SK-N-SH (cell line): ENCODE results near the gene MMP24OS. TPM values are rescaled to one million over a fixed set of nuclear protein-coding genes. Genes with fewer than 3 reads are reported as not detected.

Source experiments
- CTCF ChIA-PET: fragments of 300-600, 350-600 bp; formaldehyde crosslinking; extraction: SDS; loops from one replicate; lab custom pipeline; 2021; lab: Yijun Ruan, JAX
- POLR2A ChIA-PET: fragments of 350-600 bp; sonication (Branson Sonifier 250); formaldehyde crosslinking; extraction: SDS; loops from one replicate; lab custom pipeline; 2020; ENCODE audit warnings: antibody characterized with exemption, inconsistent platforms; lab: Yijun Ruan, JAX
- DNase-seq: peaks from one replicate; pipeline ENCODE4 v3.0.0; 2012
- H2AFZ ChIP-seq: fragments of 200-600 bp; sonication (generic); 2 replicates; pipeline ENCODE4 v1.8.1; 2016; ENCODE audit warnings: antibody characterized with exemption, mild to moderate bottlenecking, low read depth
- H3F3A ChIP-seq: fragments of 200-600 bp; sonication (generic); replicated peaks from 2 replicates; pipeline ENCODE3; 2016; ENCODE audit warnings: antibody characterized with exemption, mild to moderate bottlenecking; ENCODE audit not compliant: insufficient read depth
- H3K27ac ChIP-seq, 2 experiments: fragments of 200-500 bp in 1 of 2; fragments of 200-600 bp in 1 of 2; sonication (Bioruptor generic) in 1 of 2; sonication (generic), shearing (Covaris generic) in 1 of 2; 2 replicates each; pipeline versions ENCODE4 v1.5.1 to v1.6.1; 2014 to 2016; ENCODE audit warnings: low read depth in 2 of 2, inconsistent platforms in 1 of 2, low read length in 1 of 2, mild to moderate bottlenecking in 1 of 2, mixed read lengths in 1 of 2
- H3K27me3 ChIP-seq: fragments of 200-600 bp; sonication (generic), shearing (Covaris generic); 2 replicates; pipeline ENCODE4 v1.6.1; 2016; ENCODE audit warnings: mixed run types; ENCODE audit not compliant: insufficient read depth
- H3K36me3 ChIP-seq, 2 experiments: fragments of 200-500 bp in 1 of 2; fragments of 200-600 bp in 1 of 2; sonication (Bioruptor generic) in 1 of 2; sonication (generic) in 1 of 2; replicated peaks in 1 of 2; 2 replicates each; pipeline versions ENCODE3 to v1.5.1; 2014 to 2016; ENCODE audit warnings: low read length in 1 of 2, mild to moderate bottlenecking in 1 of 2; ENCODE audit not compliant: insufficient read depth in 2 of 2, control insufficient read depth in 1 of 2
- H3K4me1 ChIP-seq, 2 experiments: fragments of 200-500 bp in 1 of 2; fragments of 200-600 bp in 1 of 2; sonication (Bioruptor generic) in 1 of 2; sonication (generic), shearing (Covaris generic) in 1 of 2; 2 replicates each; pipeline versions ENCODE4 v1.5.1 to v1.6.1; 2014 to 2016; ENCODE audit warnings: low read depth in 1 of 2, low read length in 1 of 2, mixed run types in 1 of 2; ENCODE audit not compliant: insufficient read depth in 2 of 2, control insufficient read depth in 1 of 2
- H3K4me2 ChIP-seq: fragments of 200-600 bp; sonication (generic), shearing (Covaris generic); 2 replicates; pipeline ENCODE4 v1.6.1; 2017; ENCODE audit warnings: mixed run types
- H3K4me3 ChIP-seq, 2 experiments: fragments of 200-500 bp in 1 of 2; fragments of 200-600 bp in 1 of 2; sonication (Bioruptor generic) in 1 of 2; sonication (generic), shearing (Covaris generic) in 1 of 2; 2 replicates each; pipeline versions ENCODE4 v1.5.1 to v1.8.1; 2014 to 2016; ENCODE audit warnings: low read depth in 2 of 2, inconsistent platforms in 1 of 2, low read length in 1 of 2, mild to moderate bottlenecking in 1 of 2, mixed read lengths in 1 of 2, moderate library complexity in 1 of 2
- H3K79me2 ChIP-seq: fragments of 200-600 bp; sonication (generic); 2 replicates; pipeline ENCODE4 v1.8.1; 2017; ENCODE audit warnings: mild to moderate bottlenecking; ENCODE audit not compliant: insufficient read depth
- H3K9ac ChIP-seq: fragments of 200-600 bp; sonication (generic); 2 replicates; pipeline ENCODE4 v1.6.1; 2017; ENCODE audit warnings: mixed run types
- H3K9me2 ChIP-seq: fragments of 200-600 bp; sonication (generic); 2 replicates; pipeline ENCODE4 v1.6.1; 2017; ENCODE audit warnings: mixed run types
- H3K9me3 ChIP-seq: fragments of 200-600 bp; sonication (generic); 2 replicates; pipeline ENCODE4 v1.6.1; 2017; ENCODE audit warnings: mixed run types, mild to moderate bottlenecking, moderate library complexity
- H4K20me1 ChIP-seq: fragments of 200-600 bp; sonication (generic); 2 replicates; pipeline ENCODE4 v1.6.1; 2017; ENCODE audit warnings: mild to moderate bottlenecking, mixed run types; ENCODE audit not compliant: insufficient read depth
- CHD2 ChIP-seq: fragments of 150-350 bp; IDR thresholded peaks from 2 replicates; pipeline ENCODE4 v1.6.1; 2018; ENCODE audit warnings: low read length; ENCODE audit not compliant: partially characterized antibody
- EP300 ChIP-seq, 2 experiments: IDR thresholded peaks; 2 replicates each; pipeline versions ENCODE4 v1.4.0 to v1.6.1; 2012; ENCODE audit warnings: borderline replicate concordance in 1 of 2, low read depth in 1 of 2, low read length in 1 of 2
- FOXJ3 ChIP-seq: sonication (generic); formaldehyde crosslinking; IDR thresholded peaks from 2 replicates; pipeline ENCODE4 v1.5.1; 2020; ENCODE audit warnings: mild to moderate bottlenecking, missing genetic modification reagents
- FOXM1 ChIP-seq: IDR thresholded peaks from 2 replicates; pipeline ENCODE4 v1.4.0; 2012; ENCODE audit warnings: low read depth, mild to moderate bottlenecking
- GATA2 ChIP-seq: sonication (generic); formaldehyde crosslinking; IDR thresholded peaks from 2 replicates; pipeline ENCODE4 v1.5.0; 2020; ENCODE audit warnings: mild to moderate bottlenecking, missing genetic modification reagents
- NFIC ChIP-seq: IDR thresholded peaks from 2 replicates; pipeline ENCODE4 v1.4.0; 2012; ENCODE audit warnings: borderline replicate concordance
- NRF1 ChIP-seq: IDR thresholded peaks from 2 replicates; pipeline ENCODE4 v1.6.1; 2012; ENCODE audit warnings: low read depth, mild to moderate bottlenecking, low read length
- POLR2AphosphoS5 ChIP-seq: IDR thresholded peaks from 2 replicates; pipeline ENCODE4 v1.6.1; 2012; ENCODE audit warnings: low read depth, low read length
- RAD21 ChIP-seq: IDR thresholded peaks from 2 replicates; pipeline ENCODE4 v1.6.1; 2012; ENCODE audit warnings: mild to moderate bottlenecking, low read length
- RCOR1 ChIP-seq: fragments of 150-350 bp; IDR thresholded peaks from 2 replicates; pipeline ENCODE4 v1.6.1; 2017; ENCODE audit warnings: antibody characterized with exemption, low read length
- RFX5 ChIP-seq: IDR thresholded peaks from 2 replicates; pipeline ENCODE4 v1.6.1; 2012; ENCODE audit warnings: mild to moderate bottlenecking, improper control_type of control experiment, low read length
- SMC3 ChIP-seq: IDR thresholded peaks from 2 replicates; pipeline ENCODE4 v1.6.1; 2012; ENCODE audit warnings: low read depth, low read length, improper control_type of control experiment
- ZBTB33 ChIP-seq: IDR thresholded peaks from 2 replicates; pipeline ENCODE4 v1.4.0; 2012; ENCODE audit warnings: low read depth, borderline replicate concordance
- WGBS: methylation state at CpG from one replicate; pipeline ENCODE4 v1.1.6; 2017; ENCODE audit warnings: low lambda C conversion rate; 5-methylcytosine and 5-hydroxymethylcytosine counted together
- polyA plus RNA-seq, 3 experiments: library from polyadenylated mRNA; depleted of rRNA; stranded (reverse); fragments of >200 nt; gene quantifications; 2 replicates each; pipeline ENCODE4 v1.2.3, GENCODE V29; 2012
- TF ChIP-seq, protein P1 (sequence below): IDR thresholded peaks from 2 replicates; pipeline ENCODE4; 2012
- TF ChIP-seq, protein P2 (sequence below): fragments of 150-350 bp; IDR thresholded peaks from 2 replicates; pipeline ENCODE4 v1.6.1; 2017; ENCODE audit warnings: antibody characterized with exemption, low read length, low read depth, borderline replicate concordance

Gene MMP24OS
- polyA plus RNA-seq, 1 of the 3 experiments (the other 2 are of a cell fraction) = 53.1 TPM

DNA sequence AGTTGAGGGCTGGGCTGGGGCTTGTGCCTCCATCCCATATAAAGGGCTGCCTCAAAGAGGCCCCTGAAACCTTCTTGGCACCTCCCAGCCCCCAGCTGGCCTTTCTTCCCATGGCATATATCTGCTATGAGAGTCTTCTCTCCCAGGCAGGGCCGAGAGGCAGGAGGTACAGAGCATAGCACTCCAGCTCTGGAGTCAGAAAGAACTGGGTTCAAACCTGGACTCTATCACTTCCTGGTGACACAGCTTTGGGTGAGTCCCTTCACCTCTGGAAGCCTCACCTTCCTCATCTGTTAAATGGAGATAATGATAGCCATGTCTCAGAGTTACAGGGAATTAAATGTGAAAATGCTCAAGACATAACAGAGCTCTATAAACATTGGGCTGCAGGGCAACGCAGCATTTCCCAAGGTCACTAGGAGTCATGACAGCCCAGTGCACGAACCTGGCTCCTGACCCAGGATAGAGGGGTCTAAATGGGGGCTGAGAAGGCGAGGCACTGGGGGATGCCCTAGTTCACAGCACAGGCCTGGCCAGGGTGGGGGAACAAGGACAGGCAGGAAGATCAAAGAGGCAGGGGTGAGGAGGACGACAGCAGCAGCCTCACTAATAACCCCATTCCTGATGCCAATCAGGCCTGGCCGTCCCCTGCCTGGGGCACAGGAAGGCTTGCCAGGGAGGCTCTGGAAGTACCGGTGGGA, 12.4 kb upstream of the MMP24OS start:
- Histone ChIP-seq H3K4me3 (no peak overlapping the region), H3K9me2 (no peaks in the 10 kb centered on the region), H3K79me2 (no peaks in the 10 kb centered on the region), H3K4me2 (no peak overlapping the region), H3K9me3 (no peaks in the 10 kb centered on the region), H3K4me1 (peaks cover 0 to 19% of the 10 kb centered on the region in 2 experiments; a peak in 1 of 4 replicates), H3F3A (no peaks in the 10 kb centered on the region), H2AFZ (no peak overlapping the region), H3K27ac (peak overlapping the region in 1 of 2 experiments; percentile 83; a peak in 2 of 4 replicates), H4K20me1 (no peaks in the 10 kb centered on the region), H3K36me3 (no peaks in the 10 kb centered on the region), H3K9ac (no peak overlapping the region), H3K27me3 (no peaks in the 10 kb centered on the region)
- DNase-seq = peak; percentile 91
- 49% methylated on average over 4 of the region's 7 CpGs for WGBS
- ChIA-PET POLR2A (interaction anchor here (1.4 kb wide), 1 partner anchor 165 kb away, joined by 4 read pairs; the partner anchor contains the start of gene CEP250), CTCF (interaction anchor here (0.7 to 3.3 kb wide), 4 partner anchors 12 to 33 kb away, joined by 3 to 28 read pairs (median 4); no protein-coding TSS in a partner anchor)
- TF ChIP-seq, protein P1, sequence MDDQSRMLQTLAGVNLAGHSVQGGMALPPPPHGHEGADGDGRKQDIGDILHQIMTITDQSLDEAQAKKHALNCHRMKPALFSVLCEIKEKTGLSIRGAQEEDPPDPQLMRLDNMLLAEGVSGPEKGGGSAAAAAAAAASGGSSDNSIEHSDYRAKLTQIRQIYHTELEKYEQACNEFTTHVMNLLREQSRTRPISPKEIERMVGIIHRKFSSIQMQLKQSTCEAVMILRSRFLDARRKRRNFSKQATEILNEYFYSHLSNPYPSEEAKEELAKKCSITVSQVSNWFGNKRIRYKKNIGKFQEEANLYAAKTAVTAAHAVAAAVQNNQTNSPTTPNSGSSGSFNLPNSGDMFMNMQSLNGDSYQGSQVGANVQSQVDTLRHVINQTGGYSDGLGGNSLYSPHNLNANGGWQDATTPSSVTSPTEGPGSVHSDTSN = no peak
- TF ChIP-seq RFX5 (no peak), GATA2 (CRISPR knock-in tag) (peak; percentile 79), FOXM1 (no peak), NFIC (no peak), SMC3 (no peak), CHD2 (peak; percentile 10), RAD21 (no peak), ZBTB33 (no peak), POLR2AphosphoS5 (no peak), EP300 (IDR thresholded peaks at IDR 0.05; ENCODE audit: borderline replicate concordance in 1 of 2, low read depth in 1 of 2, low read length in 1 of 2) (peak in 1 of 2 experiments; percentile 31; a peak in 1 of 4 replicates), NRF1 (no peak), FOXJ3 (peak; percentile 34; the same call in 1 of the 2 replicates), RCOR1 (peak; percentile 58)
- TF ChIP-seq, protein P2, sequence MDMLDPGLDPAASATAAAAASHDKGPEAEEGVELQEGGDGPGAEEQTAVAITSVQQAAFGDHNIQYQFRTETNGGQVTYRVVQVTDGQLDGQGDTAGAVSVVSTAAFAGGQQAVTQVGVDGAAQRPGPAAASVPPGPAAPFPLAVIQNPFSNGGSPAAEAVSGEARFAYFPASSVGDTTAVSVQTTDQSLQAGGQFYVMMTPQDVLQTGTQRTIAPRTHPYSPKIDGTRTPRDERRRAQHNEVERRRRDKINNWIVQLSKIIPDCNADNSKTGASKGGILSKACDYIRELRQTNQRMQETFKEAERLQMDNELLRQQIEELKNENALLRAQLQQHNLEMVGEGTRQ = no peak
